Kidney epithelial cell (primary cell): ENCODE results near the gene TMEM145. TPM values are rescaled to one million over a fixed set of nuclear protein-coding genes. Genes with fewer than 3 reads are reported as not detected.
"Not testable (repeated sequence)": the region's sequence is repeated elsewhere in the genome, so short reads cannot be mapped to it uniquely, and the experiment has no call there.

Source experiments
- DNase-seq: peaks from one replicate; pipeline ENCODE4 v3.0.0-alpha.2; 2010; ENCODE audit warnings: low read depth
- H3K27me3 ChIP-seq: 2 replicates; pipeline ENCODE4 v1.6.0; 2011; ENCODE audit warnings: low read length; ENCODE audit not compliant: control insufficient read depth, insufficient read depth
- H3K36me3 ChIP-seq: 2 replicates; pipeline ENCODE4 v1.5.1; 2011; ENCODE audit warnings: low read length; ENCODE audit not compliant: control insufficient read depth, insufficient read depth
- H3K4me3 ChIP-seq: 2 replicates; pipeline ENCODE4 v1.5.1; 2011; ENCODE audit warnings: low read depth, mild to moderate bottlenecking, control low read depth, low read length
- CTCF ChIP-seq: IDR thresholded peaks from 2 replicates; pipeline ENCODE4 v1.5.1; 2011; ENCODE audit warnings: mild to moderate bottlenecking, moderate library complexity, low read length, control low read depth, inconsistent platforms; ENCODE audit not compliant: insufficient read depth, poor library complexity, severe bottlenecking
- total RNA-seq: library from RNA; depleted of rRNA; stranded (reverse); fragments of >200 nt; gene quantifications from 2 replicates; pipeline ENCODE4 v1.2.3, GENCODE V29; 2015

The TMEM145 gene
- total RNA-seq, 1 donor from 2014 or later, result 0.54 TPM

- no peak for DNase-seq
- TF ChIP-seq CTCF, result no peak
- Histone ChIP-seq H3K4me3 (no peak overlapping the region), H3K27me3 (no peaks in the 10 kb centered on the region), H3K36me3 (no peaks in the 10 kb centered on the region)
Measured at GRCh38 chr19:42335374-42335936, 22.3 kb downstream of the TMEM145 start.

GRCh38 chr19:42335971-42336370 lies 22.9 kb downstream of the TMEM145 start:
- TF ChIP-seq CTCF, result no peak
- H3K4me3 ChIP-seq, result no peak overlapping the region
- H3K36me3 ChIP-seq, result no peaks in the 10 kb centered on the region
- no peak for DNase-seq
- no peaks in the 10 kb centered on the region for H3K27me3 ChIP-seq

- H3K36me3 ChIP-seq, DNase-seq, H3K4me3 ChIP-seq, H3K27me3 ChIP-seq: not testable (repeated sequence)
Measured at GRCh38 chr19:42339126-42339860, 26.2 kb downstream of the TMEM145 start.

GRCh38 chr19:42339922-42340321 lies 26.8 kb downstream of the TMEM145 start:
- not testable (repeated sequence) for H3K4me3 ChIP-seq, DNase-seq, H3K27me3 ChIP-seq, H3K36me3 ChIP-seq

- H3K27me3 ChIP-seq, result no peaks in the 10 kb centered on the region
- no peaks in the 10 kb centered on the region for H3K36me3 ChIP-seq
- no peak for DNase-seq
- TF ChIP-seq CTCF, result peak; percentile 12
- H3K4me3 ChIP-seq, result no peak overlapping the region
Measured at GRCh38 chr19:42343344-42344110, 30.4 kb downstream of the TMEM145 start.

GRCh38 chr19:42344336-42344893 lies 31.3 kb downstream of the TMEM145 start:
- H3K4me3 ChIP-seq, result no peak overlapping the region
- no peaks in the 10 kb centered on the region for H3K27me3 ChIP-seq
- TF ChIP-seq CTCF, result no peak
- no peaks in the 10 kb centered on the region for H3K36me3 ChIP-seq
- DNase-seq, result no peak
